ENCODE results near the gene COBL.

COBL gene

DNA sequence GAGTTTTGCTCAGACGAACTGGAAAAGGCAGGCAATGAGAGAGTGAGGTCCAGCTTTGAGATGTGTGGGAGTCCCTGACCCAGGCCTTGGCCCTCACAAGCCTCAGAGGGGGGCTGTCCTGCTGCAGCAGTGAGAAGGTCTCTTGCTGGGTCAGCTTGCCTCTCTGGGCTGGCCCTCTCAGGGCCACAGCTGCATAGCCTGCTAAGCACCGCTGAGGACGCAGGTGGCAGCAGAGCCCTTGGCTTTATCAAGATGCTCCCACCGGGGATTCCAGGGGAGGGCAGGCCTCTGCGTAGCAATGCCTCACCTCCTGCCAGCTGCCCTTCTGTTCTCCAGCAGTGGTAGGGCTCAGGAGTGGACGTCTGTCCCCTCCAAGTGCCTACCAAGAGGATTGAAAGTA, 128.7 kb downstream of the COBL start:
- no peak overlapping the region for H3K4me3 ChIP-seq (ENCODE audit: control insufficient read depth, low read depth, low read length)
- no peak for DNase-seq (ENCODE audit: low read depth)
- TF ChIP-seq, protein P1, sequence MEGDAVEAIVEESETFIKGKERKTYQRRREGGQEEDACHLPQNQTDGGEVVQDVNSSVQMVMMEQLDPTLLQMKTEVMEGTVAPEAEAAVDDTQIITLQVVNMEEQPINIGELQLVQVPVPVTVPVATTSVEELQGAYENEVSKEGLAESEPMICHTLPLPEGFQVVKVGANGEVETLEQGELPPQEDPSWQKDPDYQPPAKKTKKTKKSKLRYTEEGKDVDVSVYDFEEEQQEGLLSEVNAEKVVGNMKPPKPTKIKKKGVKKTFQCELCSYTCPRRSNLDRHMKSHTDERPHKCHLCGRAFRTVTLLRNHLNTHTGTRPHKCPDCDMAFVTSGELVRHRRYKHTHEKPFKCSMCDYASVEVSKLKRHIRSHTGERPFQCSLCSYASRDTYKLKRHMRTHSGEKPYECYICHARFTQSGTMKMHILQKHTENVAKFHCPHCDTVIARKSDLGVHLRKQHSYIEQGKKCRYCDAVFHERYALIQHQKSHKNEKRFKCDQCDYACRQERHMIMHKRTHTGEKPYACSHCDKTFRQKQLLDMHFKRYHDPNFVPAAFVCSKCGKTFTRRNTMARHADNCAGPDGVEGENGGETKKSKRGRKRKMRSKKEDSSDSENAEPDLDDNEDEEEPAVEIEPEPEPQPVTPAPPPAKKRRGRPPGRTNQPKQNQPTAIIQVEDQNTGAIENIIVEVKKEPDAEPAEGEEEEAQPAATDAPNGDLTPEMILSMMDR (IDR thresholded peaks at IDR 0.05; ENCODE audit: control insufficient read depth, insufficient read depth, low read depth, low read length, missing control alignments), result no peak

DNA sequence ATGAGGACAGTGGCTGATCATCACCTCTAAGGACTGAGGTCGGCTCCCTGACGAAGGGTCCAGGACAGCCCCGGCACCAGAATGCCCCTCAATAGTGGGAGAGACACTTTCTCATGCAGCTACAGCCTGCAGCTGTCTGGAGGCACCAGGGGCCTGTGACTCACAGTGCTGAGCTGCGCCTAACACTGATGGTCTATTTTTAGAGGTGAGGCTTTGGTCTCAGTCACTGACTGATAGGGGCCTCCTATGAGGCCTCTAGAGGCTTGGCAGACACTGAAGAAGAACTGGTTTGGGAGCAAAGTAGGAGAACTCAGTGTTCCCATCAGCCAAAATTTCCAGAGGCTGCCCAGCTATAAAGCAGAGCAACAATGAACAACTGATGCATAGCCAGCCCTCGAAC, 130.1 kb downstream of the COBL start:
- DNase-seq (ENCODE audit: low read depth), result no peak
- H3K4me3 ChIP-seq (ENCODE audit: control insufficient read depth, low read depth, low read length), result no peak overlapping the region
- TF ChIP-seq, protein P1 (IDR thresholded peaks at IDR 0.05; ENCODE audit: control insufficient read depth, insufficient read depth, low read depth, low read length, missing control alignments), result no peak

DNA sequence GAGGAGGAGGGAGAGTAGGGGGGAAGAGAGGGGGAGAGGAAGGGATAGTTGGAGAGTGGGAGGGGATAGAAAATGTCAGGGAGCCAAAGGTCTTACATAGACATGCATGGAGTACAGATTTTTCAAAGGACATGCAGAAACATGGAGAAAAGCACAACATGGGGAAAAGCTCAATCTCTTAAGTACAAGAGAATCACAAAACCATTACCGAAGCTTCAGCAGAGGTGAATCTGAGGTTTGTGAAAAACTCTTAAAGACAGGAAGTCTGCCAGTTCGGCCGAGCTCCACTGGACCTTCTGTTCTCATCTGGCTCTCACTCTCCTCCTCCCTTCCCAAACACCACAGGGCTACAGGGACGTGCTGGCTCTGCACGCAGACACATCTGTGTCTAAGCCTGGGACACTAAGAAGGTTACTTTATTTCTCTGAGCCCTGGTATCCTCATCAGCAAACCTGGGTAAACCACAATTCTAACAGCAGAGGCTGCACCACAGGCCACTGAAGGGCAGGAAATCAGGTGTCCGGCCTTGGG, 133.9 kb downstream of the COBL start:
- H3K4me3 ChIP-seq (ENCODE audit: control insufficient read depth, low read depth, low read length), result no peak overlapping the region
- TF ChIP-seq, protein P1 (IDR thresholded peaks at IDR 0.05; ENCODE audit: control insufficient read depth, insufficient read depth, low read depth, low read length, missing control alignments), result no peak
- DNase-seq (ENCODE audit: low read depth), result no peak

DNA sequence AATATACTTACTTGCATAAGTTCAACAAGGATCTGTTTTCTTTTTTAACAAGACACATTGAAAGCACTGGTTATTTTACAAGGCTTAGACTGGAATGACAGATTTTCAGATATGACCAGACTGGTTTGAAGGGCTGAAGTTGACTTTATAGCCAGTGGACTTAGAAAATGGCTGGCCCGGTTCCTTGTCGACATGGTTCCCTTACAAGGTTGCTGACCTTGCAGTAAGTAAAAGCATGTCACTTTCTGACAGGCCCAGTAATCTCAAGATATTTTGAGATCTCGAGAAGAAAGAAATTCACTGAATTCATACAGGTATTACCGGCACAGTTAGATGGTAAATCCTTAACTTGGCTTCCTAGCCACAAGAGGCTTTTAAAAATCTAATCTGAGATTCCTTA, 136.5 kb downstream of the COBL start:
- H3K4me3 ChIP-seq (ENCODE audit: control insufficient read depth, low read depth, low read length), result no peak overlapping the region
- TF ChIP-seq, protein P1 (IDR thresholded peaks at IDR 0.05; ENCODE audit: control insufficient read depth, insufficient read depth, low read depth, low read length, missing control alignments), result no peak
- no peak for DNase-seq (ENCODE audit: low read depth)

DNA sequence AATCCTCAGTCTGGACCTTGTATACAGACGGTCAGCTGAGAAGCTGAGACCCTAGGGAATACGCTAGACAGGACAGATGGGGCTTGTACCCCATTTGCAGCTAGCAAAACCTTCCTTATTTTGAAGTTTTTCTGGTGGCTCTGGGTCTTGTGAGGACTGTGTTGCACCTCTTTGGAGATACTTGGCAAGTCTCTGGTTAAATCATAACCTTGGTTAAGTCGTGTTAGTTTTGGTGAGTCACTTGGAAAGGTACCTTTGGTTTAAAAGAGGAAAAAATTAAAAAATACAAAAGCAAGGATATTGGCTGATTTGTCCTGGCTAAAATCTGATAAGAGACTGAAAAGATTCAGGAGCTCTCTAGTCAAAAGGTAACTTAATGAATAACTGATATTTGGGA, 140.6 kb downstream of the COBL start:
- TF ChIP-seq, protein P1 (IDR thresholded peaks at IDR 0.05; ENCODE audit: control insufficient read depth, insufficient read depth, low read depth, low read length, missing control alignments), result no peak
- DNase-seq (ENCODE audit: low read depth), result no peak
- H3K4me3 ChIP-seq (ENCODE audit: control insufficient read depth, low read depth, low read length), result no peak overlapping the region

DNA sequence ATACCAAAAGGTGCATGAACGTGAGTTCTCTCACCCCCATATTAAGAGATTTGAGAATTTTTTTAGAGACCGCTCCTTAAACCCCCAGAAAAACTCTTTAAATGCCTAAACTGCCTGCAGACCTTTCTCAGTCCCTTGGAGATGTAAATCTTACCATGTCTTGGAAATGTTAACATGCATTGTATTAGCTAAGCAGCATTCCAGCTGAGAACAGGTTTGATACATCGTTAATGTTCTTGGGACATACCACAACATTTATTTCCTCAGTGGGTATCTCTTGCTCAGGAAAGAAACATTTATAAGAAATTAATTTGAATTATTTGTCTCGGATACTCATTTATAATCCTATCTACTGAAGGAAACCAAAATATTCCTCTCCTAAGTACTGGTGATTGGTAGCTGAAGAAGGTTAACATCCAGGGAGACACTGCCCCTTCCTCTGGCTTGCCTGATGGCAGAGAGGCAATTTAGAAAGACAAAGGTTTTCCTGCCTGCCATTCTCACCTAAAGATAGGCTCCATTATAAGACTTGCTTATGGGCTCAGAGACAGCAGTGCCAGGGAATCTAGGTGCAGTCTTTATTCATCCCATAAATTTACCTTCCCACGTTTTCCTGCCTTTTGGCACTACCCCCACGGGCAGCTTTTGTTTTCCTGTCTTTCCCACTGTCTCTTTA, 141.2 kb downstream of the COBL start:
- no peak overlapping the region for H3K4me3 ChIP-seq (ENCODE audit: control insufficient read depth, low read depth, low read length)
- TF ChIP-seq, protein P1 (IDR thresholded peaks at IDR 0.05; ENCODE audit: control insufficient read depth, insufficient read depth, low read depth, low read length, missing control alignments), result no peak
- no peak for DNase-seq (ENCODE audit: low read depth)
